ENCODE measurements around the gene VTI1A. TPM values are rescaled to one million over a fixed set of nuclear protein-coding genes. Genes with fewer than 3 reads are reported as not detected.

The VTI1A gene
- total RNA-seq, 1 donor from 2014 or later: 39.4 TPM

DNA sequence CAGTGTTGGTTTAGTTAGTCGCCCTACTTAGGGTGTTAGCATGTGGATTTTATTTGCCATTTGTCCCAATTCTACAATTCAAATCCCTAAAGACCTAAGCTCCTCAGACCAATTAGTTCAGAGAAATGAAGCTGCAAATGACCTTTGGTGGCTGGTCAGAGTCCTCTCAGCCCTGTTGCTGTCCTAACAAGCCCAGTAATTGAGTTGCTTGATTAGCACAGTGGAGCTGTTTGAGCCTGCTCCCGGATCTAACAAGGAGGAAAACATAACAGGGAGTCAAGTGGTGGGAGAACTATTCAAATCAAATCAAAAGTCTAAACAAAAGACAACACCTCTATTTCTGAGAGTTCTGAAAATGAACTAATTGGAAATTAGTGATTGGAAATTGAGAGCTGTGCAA lies 22.4 kb upstream of the VTI1A start:
- Mint-ChIP-seq H3K27me3 (peaks cover 33% of the 10 kb centered on the region), H3K27ac (no peak overlapping the region), H3K9me3 (ENCODE audit: low read depth) (no peaks in the 10 kb centered on the region), H3K4me1 (ENCODE audit: low read depth) (peaks cover 25% of the 10 kb centered on the region), H3K4me3 (ENCODE audit: low read depth) (no peak overlapping the region), H3K36me3 (ENCODE audit: insufficient read depth) (peaks cover 7% of the 10 kb centered on the region)
- DNase-seq (ENCODE audit: low spot score, unreplicated experiment): no peak
- TF ChIP-seq, protein P1, sequence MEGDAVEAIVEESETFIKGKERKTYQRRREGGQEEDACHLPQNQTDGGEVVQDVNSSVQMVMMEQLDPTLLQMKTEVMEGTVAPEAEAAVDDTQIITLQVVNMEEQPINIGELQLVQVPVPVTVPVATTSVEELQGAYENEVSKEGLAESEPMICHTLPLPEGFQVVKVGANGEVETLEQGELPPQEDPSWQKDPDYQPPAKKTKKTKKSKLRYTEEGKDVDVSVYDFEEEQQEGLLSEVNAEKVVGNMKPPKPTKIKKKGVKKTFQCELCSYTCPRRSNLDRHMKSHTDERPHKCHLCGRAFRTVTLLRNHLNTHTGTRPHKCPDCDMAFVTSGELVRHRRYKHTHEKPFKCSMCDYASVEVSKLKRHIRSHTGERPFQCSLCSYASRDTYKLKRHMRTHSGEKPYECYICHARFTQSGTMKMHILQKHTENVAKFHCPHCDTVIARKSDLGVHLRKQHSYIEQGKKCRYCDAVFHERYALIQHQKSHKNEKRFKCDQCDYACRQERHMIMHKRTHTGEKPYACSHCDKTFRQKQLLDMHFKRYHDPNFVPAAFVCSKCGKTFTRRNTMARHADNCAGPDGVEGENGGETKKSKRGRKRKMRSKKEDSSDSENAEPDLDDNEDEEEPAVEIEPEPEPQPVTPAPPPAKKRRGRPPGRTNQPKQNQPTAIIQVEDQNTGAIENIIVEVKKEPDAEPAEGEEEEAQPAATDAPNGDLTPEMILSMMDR (IDR thresholded peaks at IDR 0.05; ENCODE audit: unreplicated experiment): no peak

DNA sequence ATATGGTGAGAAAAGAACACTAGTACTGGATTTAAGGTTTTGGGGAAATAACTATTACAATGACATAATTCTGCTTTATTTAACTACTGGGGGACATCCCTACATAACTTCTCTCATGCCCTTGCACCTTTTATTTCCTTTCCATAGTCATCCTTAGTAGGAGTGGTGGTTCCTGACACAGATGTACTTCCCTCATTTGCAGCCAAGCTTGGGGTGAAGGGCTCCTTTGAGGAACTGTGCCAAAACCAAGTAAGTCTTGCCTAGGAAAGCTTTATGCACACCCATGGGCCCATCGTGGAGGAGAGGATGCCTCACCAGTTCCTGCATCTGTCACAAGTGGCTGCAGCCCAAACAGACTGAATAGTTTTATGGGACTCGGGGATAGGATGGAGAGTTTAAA lies 20.9 kb upstream of the VTI1A start:
- Mint-ChIP-seq H3K9me3 (ENCODE audit: low read depth) (no peaks in the 10 kb centered on the region), H3K36me3 (ENCODE audit: insufficient read depth) (peaks cover 7% of the 10 kb centered on the region), H3K4me1 (ENCODE audit: low read depth) (peaks cover 25% of the 10 kb centered on the region), H3K4me3 (ENCODE audit: low read depth) (no peak overlapping the region), H3K27me3 (peaks cover 28% of the 10 kb centered on the region), H3K27ac (no peak overlapping the region)
- TF ChIP-seq, protein P1 (IDR thresholded peaks at IDR 0.05; ENCODE audit: unreplicated experiment): no peak
- DNase-seq (ENCODE audit: low spot score, unreplicated experiment): no peak

DNA sequence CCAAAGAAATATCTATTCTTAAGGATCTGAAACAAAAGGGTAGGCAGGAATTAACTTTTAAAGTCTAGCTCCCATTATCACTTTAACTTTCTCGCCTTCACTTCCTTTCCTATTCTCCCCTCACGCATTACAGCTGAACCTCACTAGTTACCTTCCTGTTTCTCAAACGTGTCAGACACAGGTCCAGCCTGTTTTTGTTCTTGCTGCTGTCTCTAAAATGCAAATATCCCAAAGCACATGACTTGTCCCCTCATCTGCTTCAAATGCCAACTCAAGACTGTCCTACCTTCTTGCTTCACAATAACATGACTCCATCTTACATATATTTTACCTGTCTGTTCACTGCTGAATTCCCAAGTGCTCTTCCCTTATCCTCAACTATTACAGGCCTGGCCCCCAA lies 17.9 kb upstream of the VTI1A start:
- Mint-ChIP-seq H3K9me3 (ENCODE audit: low read depth) (no peaks in the 10 kb centered on the region), H3K27me3 (peaks cover 16% of the 10 kb centered on the region), H3K36me3 (ENCODE audit: insufficient read depth) (peaks cover 12% of the 10 kb centered on the region), H3K27ac (peak overlapping the region; percentile 22), H3K4me1 (ENCODE audit: low read depth) (peaks cover 14% of the 10 kb centered on the region), H3K4me3 (ENCODE audit: low read depth) (no peak overlapping the region)
- TF ChIP-seq, protein P1 (IDR thresholded peaks at IDR 0.05; ENCODE audit: unreplicated experiment): no peak
- DNase-seq (ENCODE audit: low spot score, unreplicated experiment): no peak

DNA sequence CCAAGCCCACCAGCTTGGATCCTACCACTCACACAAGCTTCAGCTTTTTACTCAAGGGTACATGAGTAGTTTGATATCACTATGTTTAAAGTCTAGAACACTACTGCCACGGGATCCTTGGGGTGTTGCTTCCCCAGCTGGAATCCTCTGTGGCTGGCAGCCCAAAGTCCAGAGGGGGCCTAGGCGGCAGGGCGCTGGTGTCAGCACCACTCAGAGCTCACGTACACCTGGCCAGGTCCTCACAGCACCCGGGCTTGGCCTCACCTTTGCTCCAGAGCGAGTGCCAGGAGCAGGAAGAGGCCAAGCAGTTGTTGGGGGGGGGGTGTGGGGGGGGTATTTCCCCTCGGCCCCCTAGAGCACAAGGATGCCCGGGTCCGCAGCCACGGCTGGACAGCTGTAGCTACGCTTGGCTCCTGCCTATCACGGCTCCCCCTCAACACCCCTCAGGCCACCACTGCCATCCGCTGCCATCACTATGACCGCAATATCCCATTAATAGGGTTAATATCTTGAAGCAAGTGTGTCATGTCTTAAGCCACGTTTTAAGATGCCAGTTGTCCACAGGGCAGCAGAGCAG lies 17.3 kb upstream of the VTI1A start:
- Mint-ChIP-seq H3K27ac (peak overlapping the region; percentile 22), H3K4me3 (ENCODE audit: low read depth) (no peak overlapping the region), H3K36me3 (ENCODE audit: insufficient read depth) (peaks cover 12% of the 10 kb centered on the region), H3K27me3 (peaks cover 16% of the 10 kb centered on the region), H3K9me3 (ENCODE audit: low read depth) (no peaks in the 10 kb centered on the region), H3K4me1 (ENCODE audit: low read depth) (peaks cover 10% of the 10 kb centered on the region)
- TF ChIP-seq, protein P1 (IDR thresholded peaks at IDR 0.05; ENCODE audit: unreplicated experiment): no peak
- DNase-seq (ENCODE audit: low spot score, unreplicated experiment): no peak

DNA sequence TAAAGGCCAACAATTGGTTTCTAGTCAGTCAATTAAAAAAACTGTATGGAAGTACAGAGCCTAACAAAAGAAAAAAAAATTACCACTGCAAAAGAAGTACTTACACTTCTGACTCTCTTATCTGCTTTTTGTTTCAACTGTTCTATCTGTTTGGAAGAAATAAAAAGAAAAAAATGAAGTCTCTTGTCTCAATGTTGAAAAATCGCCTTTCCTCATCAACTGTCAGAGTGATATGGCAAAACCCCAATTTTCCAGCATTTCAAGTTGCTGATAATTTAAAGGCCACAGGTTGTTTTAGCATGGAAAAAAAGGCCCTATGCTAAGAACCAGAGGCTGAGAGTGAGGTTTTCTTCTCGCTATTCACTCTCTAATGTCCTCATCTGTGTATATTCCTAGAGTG lies 13.9 kb upstream of the VTI1A start:
- Mint-ChIP-seq H3K9me3 (ENCODE audit: low read depth) (no peaks in the 10 kb centered on the region), H3K27me3 (no peaks in the 10 kb centered on the region), H3K27ac (no peak overlapping the region), H3K4me3 (ENCODE audit: low read depth) (no peak overlapping the region), H3K36me3 (ENCODE audit: insufficient read depth) (peaks cover 14% of the 10 kb centered on the region), H3K4me1 (ENCODE audit: low read depth) (no peaks in the 10 kb centered on the region)
- TF ChIP-seq, protein P1 (IDR thresholded peaks at IDR 0.05; ENCODE audit: unreplicated experiment): no peak
- no peak for DNase-seq (ENCODE audit: low spot score, unreplicated experiment)
